Activated gamma-delta T cell treated with Interleukin-2 at 50 U/mL for 16 hours (primary cell): Measurements from ENCODE around the gene LNPEP.
A peak's percentile ranks its signal among the peaks of the same experiment; 100 is the strongest.
"Not testable (repeated sequence)": the region's sequence is repeated elsewhere in the genome, so short reads cannot be mapped to it uniquely, and the experiment has no call there.

Experiments
- DNase-seq: peaks from one replicate; pipeline ENCODE4 v3.0.0-alpha.2; 2020

LNPEP gene

DNA sequence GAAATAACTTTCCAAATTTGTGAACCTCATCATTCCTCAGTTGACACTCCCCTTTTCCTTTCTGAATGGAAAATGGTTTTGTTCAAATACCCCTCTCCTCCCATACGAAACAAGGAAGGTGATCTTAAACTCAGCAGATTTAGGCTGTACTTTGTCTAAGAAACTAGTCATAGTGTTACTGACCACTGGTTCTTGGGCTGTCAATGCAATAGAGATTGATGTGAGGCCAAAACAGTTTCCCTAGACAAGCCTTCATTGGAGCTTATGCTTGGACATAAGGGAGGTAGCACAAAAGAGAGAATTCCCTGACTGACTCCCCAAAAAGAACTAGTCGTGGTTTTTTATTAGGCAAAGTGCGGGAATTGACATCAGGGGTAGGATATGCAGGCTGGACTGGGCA, 5.3 kb upstream of the LNPEP start:
- no peak for DNase-seq

DNA sequence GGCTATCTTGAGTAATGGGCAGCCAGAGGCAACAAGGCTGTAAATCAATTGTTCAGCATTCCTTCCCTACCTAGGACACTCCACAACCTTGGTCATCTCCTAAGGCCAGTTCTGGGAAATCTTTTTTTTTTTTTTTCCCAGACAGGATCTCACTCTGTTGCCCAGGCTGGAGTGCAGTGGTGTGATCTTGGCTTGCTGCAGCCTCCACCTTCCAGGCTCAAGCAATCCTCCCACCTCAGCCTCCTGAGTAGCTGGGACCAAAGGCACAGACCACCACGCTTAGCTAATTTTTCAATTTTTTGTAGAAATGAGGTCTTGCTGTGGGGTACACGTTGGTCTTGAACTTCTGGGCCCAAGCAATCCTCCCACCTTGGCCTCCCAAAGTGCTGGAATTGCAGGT, 4.8 kb upstream of the LNPEP start:
- not testable (repeated sequence) for DNase-seq

DNA sequence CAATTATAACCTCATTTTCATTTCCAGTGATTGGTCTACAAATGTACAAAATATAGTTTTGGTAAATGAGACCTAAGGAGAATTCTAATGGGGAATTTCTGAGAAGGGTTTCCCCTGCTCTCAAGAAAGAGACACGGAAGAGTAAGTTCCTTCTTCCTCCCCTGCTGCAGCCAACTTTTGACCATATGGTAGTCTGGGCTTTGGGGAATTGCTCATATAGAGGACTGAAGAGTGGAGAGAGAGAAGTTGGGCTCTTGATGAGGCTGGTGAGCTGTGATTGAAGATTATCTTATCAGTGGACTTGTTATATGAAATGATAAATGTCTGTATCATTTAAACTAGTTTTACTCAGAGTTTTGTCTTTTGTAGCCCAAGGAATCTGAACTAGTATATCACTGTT, 4.3 kb upstream of the LNPEP start:
- no peak for DNase-seq

DNA sequence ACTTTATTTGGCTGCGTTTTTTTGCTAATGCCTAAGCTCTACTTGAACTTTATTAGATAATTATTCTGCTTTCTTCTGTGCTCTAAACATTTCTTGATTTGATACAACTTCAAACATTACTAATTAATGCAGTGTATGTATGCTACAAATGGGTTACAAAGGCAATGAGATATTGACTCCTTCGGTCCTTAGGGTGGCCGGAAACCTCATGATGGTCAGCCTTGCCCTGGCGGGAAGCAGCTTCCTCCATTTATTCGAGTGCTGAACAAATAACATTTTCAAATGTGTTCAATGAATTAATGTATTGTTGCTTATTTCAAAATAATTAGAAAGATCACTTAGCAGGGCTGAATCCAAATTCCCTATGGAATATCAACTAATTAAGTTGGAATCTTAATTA, 3.9 kb upstream of the LNPEP start:
- DNase-seq = no peak

- DNase-seq = no peak
Measured at GRCh38 chr5:96933764-96934707, 1.8 kb upstream of the LNPEP start.

- DNase-seq = peak; percentile 92
Measured at GRCh38 chr5:96934708-96935558, 947 bp upstream of the LNPEP start.

DNA sequence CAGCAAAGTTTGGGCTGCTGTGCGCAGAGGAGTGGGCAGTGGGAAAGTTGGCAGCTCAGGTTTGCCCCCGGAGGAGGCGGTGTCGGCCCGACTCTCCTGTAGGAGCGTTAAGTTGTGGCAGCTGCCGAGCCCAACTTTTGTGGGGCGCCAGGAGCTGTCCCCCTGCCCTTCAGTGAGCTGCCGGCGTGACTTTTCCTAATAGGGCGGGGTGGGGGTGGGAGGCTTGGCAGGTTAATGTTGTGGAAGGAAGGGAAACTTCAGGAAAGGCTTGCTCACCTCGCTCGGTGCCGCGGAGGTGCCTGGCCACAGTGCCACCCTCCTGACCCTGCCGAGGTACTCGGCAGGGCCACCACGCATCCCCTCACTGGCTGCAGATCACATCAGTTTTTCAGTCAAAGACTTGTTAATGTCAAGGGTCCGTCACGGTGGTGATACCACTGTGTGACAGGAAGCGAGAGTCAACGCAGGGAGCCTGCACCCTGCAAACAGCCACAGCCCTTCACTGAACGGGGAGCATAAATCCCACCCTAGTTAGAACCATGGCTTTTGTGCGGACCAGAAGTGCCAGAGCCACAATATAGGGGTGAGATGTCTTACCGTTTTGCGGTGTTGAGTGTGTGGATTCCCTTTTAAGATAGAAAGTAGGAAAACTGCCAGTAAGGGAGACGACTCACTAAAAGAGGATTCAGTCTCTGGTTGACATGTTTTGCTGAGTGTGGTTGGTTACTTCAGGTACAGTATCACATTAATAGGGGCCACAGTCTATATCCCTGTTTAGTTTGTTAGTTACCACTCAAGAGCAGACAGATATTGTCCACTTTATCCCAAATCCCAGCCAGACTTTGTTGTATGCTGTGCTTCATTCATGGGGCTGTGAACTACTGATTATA, 796 bp downstream of the LNPEP start:
- peak; percentile 51 for DNase-seq

DNA sequence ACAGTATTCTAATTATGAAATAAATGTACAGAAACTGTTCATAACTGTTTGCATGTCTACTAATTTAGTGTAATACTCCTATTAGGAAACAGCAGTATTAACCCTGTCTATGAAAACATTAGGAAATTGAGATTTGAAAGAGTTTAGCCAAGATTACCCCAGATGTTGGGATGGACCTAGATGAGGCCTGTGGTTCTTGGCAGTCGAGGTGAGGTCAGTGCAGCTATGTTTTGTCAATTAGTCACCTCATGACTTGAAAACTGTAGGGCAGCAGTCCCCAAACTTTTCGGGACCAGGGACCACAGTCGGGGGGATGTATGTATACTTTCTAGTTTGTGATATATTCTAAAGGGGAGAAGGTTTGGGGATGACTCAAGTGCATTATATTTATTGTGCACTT, 4.7 kb downstream of the LNPEP start:
- DNase-seq = no peak

DNA sequence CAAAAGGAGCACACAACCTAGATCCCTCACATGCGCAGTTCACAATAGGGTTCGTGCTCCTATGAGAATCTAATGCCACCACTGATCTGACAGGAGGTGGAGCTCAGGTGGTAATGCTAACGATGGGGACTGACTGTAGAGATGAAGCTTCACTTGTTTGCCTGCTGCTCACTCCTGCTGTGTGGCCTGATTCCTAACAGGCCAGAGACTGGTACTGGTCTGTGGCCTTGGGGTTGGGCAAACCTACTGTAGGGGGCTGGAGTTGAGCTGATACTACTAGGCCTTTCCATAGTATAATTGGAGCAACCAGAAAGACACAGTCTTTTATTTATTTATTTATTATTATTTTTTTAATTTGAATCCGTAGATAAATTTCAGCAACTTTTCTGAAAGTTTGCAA, 5.3 kb downstream of the LNPEP start:
- DNase-seq = no peak

GRCh38 chr5:96942078-96942477, 6.2 kb downstream of the LNPEP start:
- peak; percentile 31 for DNase-seq

DNA sequence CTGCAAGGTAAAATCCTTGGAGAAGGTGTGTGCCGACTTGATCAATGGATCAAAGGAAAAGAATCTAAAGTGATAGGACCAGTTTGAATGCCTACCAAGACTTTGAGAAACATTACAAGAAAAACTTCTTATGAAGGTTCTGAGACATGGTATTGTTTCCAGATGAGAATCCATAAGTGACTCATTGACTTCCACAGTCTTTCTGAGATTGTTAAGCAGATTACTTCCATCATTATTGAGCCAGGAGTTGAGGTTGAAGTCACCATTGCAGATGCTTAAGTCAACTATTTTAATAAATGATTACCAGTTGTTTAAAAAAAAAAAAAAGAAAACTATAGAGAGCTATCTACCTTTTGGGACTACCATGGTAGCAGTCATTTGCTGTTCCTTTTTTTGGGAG, 7.0 kb downstream of the LNPEP start:
- DNase-seq = no peak

- DNase-seq = no peak
Measured at GRCh38 chr5:96943799-96944198, 7.9 kb downstream of the LNPEP start.

DNA sequence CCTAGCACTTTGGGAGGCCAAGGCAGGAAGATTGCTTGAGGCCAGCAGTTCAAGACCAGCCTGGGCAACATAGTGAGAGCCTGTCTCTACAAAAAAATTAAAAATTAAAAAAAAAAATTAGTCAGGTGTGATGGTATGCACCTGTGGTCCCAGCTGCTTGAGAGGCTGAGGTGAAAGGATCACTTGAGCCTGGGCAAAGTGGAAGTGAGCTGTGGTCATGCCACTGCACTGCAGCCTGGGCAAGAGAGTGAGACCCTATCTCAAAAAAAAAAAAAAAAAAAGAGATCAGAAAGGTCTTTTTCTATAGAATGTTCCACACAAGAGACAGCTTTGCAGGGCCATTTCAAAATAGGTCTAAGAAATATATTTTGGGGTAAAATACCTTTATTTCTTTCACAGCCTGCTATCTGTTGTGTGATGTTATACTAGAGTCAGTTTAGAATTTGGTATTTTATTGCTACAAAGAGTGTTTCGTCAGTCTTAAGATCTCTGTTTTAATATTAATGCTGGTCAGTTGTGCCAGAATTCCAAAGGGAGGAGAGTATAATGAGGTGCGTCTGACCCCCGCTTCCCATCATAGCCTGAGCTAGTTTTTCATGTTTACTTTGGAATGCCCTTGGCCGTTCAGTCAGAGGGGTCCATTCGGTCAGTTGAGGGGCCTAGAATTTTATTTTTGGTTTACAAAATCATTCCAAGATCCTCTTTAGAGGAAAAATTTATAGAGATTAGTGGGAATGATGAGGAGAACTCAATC, 9.4 kb downstream of the LNPEP start:
- no peak for DNase-seq

GRCh38 chr5:96946381-96946780, 10.5 kb downstream of the LNPEP start:
- no peak for DNase-seq

DNA sequence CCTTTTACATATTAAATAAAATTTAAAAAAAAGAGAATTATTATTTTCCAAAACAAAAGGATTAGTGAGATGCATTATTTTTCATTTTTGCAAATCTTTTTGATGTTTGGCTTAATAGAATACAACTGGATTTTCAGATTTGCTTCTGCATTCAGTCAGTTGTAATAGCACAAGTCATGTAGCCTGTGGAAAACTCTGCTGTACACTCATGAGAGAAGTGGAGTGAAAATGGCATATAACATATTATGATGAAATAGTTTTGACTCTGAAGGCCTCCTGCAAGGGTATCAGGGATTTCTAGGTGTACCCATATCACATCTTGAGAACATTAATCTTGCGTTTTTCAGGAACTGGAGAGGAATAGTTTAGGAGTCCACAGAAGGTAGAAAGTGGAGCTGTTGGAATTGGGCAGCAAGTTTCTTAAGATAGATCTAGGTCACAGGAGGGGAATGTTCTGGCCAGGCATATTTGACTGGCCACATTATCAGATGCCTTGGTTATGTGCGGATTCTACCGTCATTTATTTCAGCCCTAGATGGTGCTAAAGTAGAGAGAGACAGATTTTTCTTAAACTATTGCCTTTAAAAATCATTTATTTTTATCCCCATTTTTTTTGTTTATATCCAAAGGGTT, 16.4 kb downstream of the LNPEP start:
- DNase-seq = no peak

- no peak for DNase-seq
Measured at GRCh38 chr5:96952974-96953730, 17.3 kb downstream of the LNPEP start.

- DNase-seq = no peak
Measured at GRCh38 chr5:96957254-96958049, 21.6 kb downstream of the LNPEP start.

GRCh38 chr5:96958977-96959376, 23.1 kb downstream of the LNPEP start:
- no peak for DNase-seq

GRCh38 chr5:96961053-96961452, 25.2 kb downstream of the LNPEP start:
- DNase-seq = no peak

DNA sequence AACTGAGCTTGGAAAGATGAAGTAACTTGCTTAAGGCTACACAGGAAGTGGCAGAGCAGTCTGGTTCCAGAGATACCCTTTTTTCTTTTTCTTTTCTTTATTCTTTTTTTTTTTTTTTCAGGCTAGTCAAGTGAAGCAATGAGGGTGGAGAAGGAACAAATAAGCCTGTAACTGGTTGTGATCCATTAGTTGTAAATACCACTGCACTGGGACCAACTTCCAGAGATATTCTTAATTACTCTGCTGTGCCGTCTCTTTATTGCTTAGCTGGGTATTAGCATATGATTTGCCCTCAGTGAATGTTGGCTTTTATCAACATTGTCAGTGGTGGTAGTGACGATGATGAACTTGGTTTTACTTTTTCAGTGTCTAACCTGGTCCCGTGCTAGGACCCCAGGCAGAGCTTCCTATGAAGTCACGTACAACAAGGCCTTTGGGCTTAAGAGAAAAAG, 26.7 kb downstream of the LNPEP start:
- DNase-seq = no peak
